AML-193 (cell line): Measurements from ENCODE around the gene CCR5AS.
"Not testable (repeated sequence)": the region's sequence is repeated elsewhere in the genome, so short reads cannot be mapped to it uniquely, and the experiment has no call there.

ENCODE experiments used
- DNase-seq, 2 experiments: peaks; one replicate each; lab custom pipeline; 2025; lab: John Stamatoyannopoulos, UW

CCR5AS gene

GRCh38 chr3:46354984-46355383 lies 51.9 kb downstream of the CCR5AS start:
- no peak for DNase-seq

GRCh38 chr3:46354478-46354877 lies 52.4 kb downstream of the CCR5AS start:
- no peak for DNase-seq

- DNase-seq = peak; percentile 80 to 83
Measured at GRCh38 chr3:46353647-46354410, 53.0 kb downstream of the CCR5AS start, which contains the start of gene CCR2. CCR2 (plus strand) TSS chr3:46354111; CDS start chr3:46357528, 3,417 bp downstream.

GRCh38 chr3:46353090-46353489 lies 53.8 kb downstream of the CCR5AS start:
- DNase-seq = no peak

GRCh38 chr3:46351646-46352045 lies 55.2 kb downstream of the CCR5AS start:
- DNase-seq = no peak

- peak; percentile 24 to 51 for DNase-seq
Measured at GRCh38 chr3:46350262-46350565, 56.7 kb downstream of the CCR5AS start.

- DNase-seq = peak; percentile 24 to 33
Measured at GRCh38 chr3:46349484-46350261, 57.2 kb downstream of the CCR5AS start.

GRCh38 chr3:46348823-46349482 lies 57.9 kb downstream of the CCR5AS start:
- DNase-seq = no peak

- DNase-seq = no peak
Measured at GRCh38 chr3:46344476-46344875, 62.4 kb downstream of the CCR5AS start.

- no peak for DNase-seq
Measured at GRCh38 chr3:46338840-46339239, 68.0 kb downstream of the CCR5AS start.

- DNase-seq = no peak
Measured at GRCh38 chr3:46337911-46338310, 69.0 kb downstream of the CCR5AS start.

GRCh38 chr3:46335541-46335940 lies 71.3 kb downstream of the CCR5AS start:
- no peak for DNase-seq

- no peak for DNase-seq
Measured at GRCh38 chr3:46334741-46335478, 72.0 kb downstream of the CCR5AS start.

GRCh38 chr3:46330676-46331075 lies 76.2 kb downstream of the CCR5AS start:
- DNase-seq = not testable (repeated sequence)

- DNase-seq = no peak
Measured at GRCh38 chr3:46325645-46326300, 81.1 kb downstream of the CCR5AS start.

GRCh38 chr3:46324036-46324435 lies 82.8 kb downstream of the CCR5AS start:
- DNase-seq = no peak

- DNase-seq = peak; percentile 38 to 53
Measured at GRCh38 chr3:46321461-46322104, 85.3 kb downstream of the CCR5AS start.

GRCh38 chr3:46318207-46318927 lies 88.5 kb downstream of the CCR5AS start:
- peak; percentile 94 to 97 for DNase-seq

GRCh38 chr3:46316206-46316605 lies 90.7 kb downstream of the CCR5AS start:
- DNase-seq = peak; percentile 58 to 66

GRCh38 chr3:46314517-46314916 lies 92.3 kb downstream of the CCR5AS start:
- no peak for DNase-seq
